ENCODE results near the gene IGFL2.
A peak's percentile ranks its signal among the peaks of the same experiment; 100 is the strongest.

The IGFL2 gene

DNA sequence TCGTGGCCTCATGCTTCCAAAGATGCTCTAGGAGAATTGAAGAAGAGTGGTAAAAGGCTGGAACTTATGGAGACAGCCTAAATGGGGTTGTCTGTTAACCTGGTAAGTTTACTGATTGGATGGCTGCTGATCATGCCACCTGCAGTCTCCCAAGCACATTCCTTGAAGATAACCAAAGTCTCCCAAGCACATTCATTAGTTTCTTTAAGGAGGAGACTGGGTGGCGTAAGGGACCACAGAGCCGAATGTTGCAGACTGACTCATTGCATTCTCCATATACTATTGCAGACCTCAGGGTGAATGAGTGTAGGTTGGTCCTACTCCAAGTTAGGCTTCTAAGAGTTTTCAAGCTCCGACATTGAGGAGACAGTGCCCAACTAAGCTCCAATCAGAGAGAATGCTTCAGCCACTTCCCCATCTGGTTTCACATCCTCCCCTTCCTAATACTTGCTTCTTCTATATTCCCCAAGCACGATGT, 23.4 kb upstream of the IGFL2 start, which contains the start of gene IGFL3:
TSS of gene IGFL3 (minus strand) at position 51 of the 478 bp plus-strand sequence. CDS start at position 12, 39 bp downstream.
- H3K27ac ChIP-seq (ENCODE audit: low read length) = no peak within 1 kb of the TSS
- H3K27me3 ChIP-seq (ENCODE audit: insufficient read depth, low read length) = no peaks in the 10 kb centered on the region
- no peaks in the 10 kb centered on the region for H3K9me3 ChIP-seq (ENCODE audit: insufficient read depth, low read depth, low read length)
- H3K36me3 ChIP-seq (ENCODE audit: insufficient read depth, low read depth, low read length) = no peaks in the 10 kb centered on the region
- no peak within 1 kb of the TSS for H3K9ac ChIP-seq (ENCODE audit: low read depth, low read length)
- no peaks in the 10 kb centered on the region; the same call in 1 of the 2 replicates for H3K4me1 ChIP-seq (ENCODE audit: insufficient read depth, low read length)
- no peak within 1 kb of the TSS for H3K4me3 ChIP-seq (ENCODE audit: low read length)

- H3K9me3 ChIP-seq (ENCODE audit: insufficient read depth, low read depth, low read length) = no peaks in the 10 kb centered on the region
- no peaks in the 10 kb centered on the region; the same call in 1 of the 2 replicates for H3K4me1 ChIP-seq (ENCODE audit: insufficient read depth, low read length)
- no peaks in the 10 kb centered on the region for H3K27me3 ChIP-seq (ENCODE audit: insufficient read depth, low read length)
- H3K9ac ChIP-seq (ENCODE audit: low read depth, low read length) = no peak overlapping the region
- H3K4me3 ChIP-seq (ENCODE audit: low read length) = no peak overlapping the region
- H3K27ac ChIP-seq (ENCODE audit: low read length) = no peak overlapping the region
- H3K36me3 ChIP-seq (ENCODE audit: insufficient read depth, low read depth, low read length) = no peaks in the 10 kb centered on the region
Measured at GRCh38 chr19:46125447-46125846, 22.6 kb upstream of the IGFL2 start.

GRCh38 chr19:46126086-46126580, 21.9 kb upstream of the IGFL2 start:
- H3K27me3 ChIP-seq (ENCODE audit: insufficient read depth, low read length) = no peaks in the 10 kb centered on the region
- no peak overlapping the region for H3K27ac ChIP-seq (ENCODE audit: low read length)
- no peaks in the 10 kb centered on the region; the same call in 1 of the 2 replicates for H3K4me1 ChIP-seq (ENCODE audit: insufficient read depth, low read length)
- H3K9ac ChIP-seq (ENCODE audit: low read depth, low read length) = no peak overlapping the region
- H3K36me3 ChIP-seq (ENCODE audit: insufficient read depth, low read depth, low read length) = no peaks in the 10 kb centered on the region
- H3K4me3 ChIP-seq (ENCODE audit: low read length) = no peak overlapping the region
- H3K9me3 ChIP-seq (ENCODE audit: insufficient read depth, low read depth, low read length) = no peaks in the 10 kb centered on the region

GRCh38 chr19:46131485-46132143, 16.4 kb upstream of the IGFL2 start:
- H3K4me3 ChIP-seq (ENCODE audit: low read length) = peak overlapping the region; percentile 52; the same call in 1 of the 2 replicates
- no peak overlapping the region for H3K27ac ChIP-seq (ENCODE audit: low read length)
- H3K9ac ChIP-seq (ENCODE audit: low read depth, low read length) = peak overlapping the region; percentile 89; the same call in 1 of the 2 replicates

DNA sequence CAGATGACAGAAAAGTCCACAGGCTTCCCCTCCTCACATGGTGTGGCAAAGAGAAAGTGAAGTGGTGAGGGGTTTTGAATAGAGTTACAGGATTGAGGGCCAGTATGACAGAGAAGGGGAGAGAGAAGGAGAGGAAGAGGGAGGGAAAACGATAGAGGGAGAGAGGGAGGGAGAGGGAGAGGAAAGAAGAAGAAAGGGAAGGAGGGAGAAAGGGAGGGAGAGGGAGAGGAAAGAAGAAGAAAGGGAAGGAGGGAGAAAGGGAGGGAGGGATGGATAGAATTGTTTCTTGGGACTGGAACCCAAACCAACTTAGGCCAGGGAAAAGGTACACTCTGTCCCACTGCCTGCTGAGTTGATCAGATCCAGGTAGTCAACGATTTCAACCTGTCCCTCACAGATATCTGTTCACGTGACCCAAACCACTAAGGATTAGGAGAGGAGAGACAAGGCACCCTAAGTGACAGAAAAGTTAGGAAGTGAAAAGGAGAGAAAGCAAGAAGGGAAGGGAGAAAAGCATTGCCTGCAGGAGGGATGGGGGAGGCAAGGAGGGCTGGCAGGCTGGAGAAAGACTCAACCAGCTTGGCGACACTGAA, 15.4 kb upstream of the IGFL2 start:
- Histone ChIP-seq H3K27ac (ENCODE audit: low read length) (peak overlapping the region; percentile 69), H3K4me3 (ENCODE audit: low read length) (peak overlapping the region; percentile 52), H3K9me3 (ENCODE audit: insufficient read depth, low read depth, low read length) (no peaks in the 10 kb centered on the region; the same call in 1 of the 2 replicates), H3K36me3 (ENCODE audit: insufficient read depth, low read depth, low read length) (no peaks in the 10 kb centered on the region), H3K9ac (ENCODE audit: low read depth, low read length) (peak overlapping the region; percentile 89), H3K27me3 (ENCODE audit: insufficient read depth, low read length) (no peaks in the 10 kb centered on the region), H3K4me1 (ENCODE audit: insufficient read depth, low read length) (peaks cover 12% of the 10 kb centered on the region; the same call in 1 of the 2 replicates)

More at GRCh38 chr19:46131485-46132143, 16.4 kb upstream of the IGFL2 start:
- Histone ChIP-seq H3K4me1 (ENCODE audit: insufficient read depth, low read length) (peaks cover 12% of the 10 kb centered on the region; the same call in 1 of the 2 replicates), H3K36me3 (ENCODE audit: insufficient read depth, low read depth, low read length) (no peaks in the 10 kb centered on the region), H3K27me3 (ENCODE audit: insufficient read depth, low read length) (no peaks in the 10 kb centered on the region), H3K9me3 (ENCODE audit: insufficient read depth, low read depth, low read length) (no peaks in the 10 kb centered on the region; the same call in 1 of the 2 replicates)

- Histone ChIP-seq H3K27ac (ENCODE audit: low read length) (peak overlapping the region; percentile 97), H3K9me3 (ENCODE audit: insufficient read depth, low read depth, low read length) (no peaks in the 10 kb centered on the region; the same call in 1 of the 2 replicates), H3K4me1 (ENCODE audit: insufficient read depth, low read length) (peaks cover 12% of the 10 kb centered on the region; the same call in 1 of the 2 replicates), H3K27me3 (ENCODE audit: insufficient read depth, low read length) (no peaks in the 10 kb centered on the region), H3K36me3 (ENCODE audit: insufficient read depth, low read depth, low read length) (no peaks in the 10 kb centered on the region), H3K4me3 (ENCODE audit: low read length) (peak overlapping the region; percentile 52), H3K9ac (ENCODE audit: low read depth, low read length) (peak overlapping the region; percentile 89)
Measured at GRCh38 chr19:46133101-46133627, 14.9 kb upstream of the IGFL2 start.

DNA sequence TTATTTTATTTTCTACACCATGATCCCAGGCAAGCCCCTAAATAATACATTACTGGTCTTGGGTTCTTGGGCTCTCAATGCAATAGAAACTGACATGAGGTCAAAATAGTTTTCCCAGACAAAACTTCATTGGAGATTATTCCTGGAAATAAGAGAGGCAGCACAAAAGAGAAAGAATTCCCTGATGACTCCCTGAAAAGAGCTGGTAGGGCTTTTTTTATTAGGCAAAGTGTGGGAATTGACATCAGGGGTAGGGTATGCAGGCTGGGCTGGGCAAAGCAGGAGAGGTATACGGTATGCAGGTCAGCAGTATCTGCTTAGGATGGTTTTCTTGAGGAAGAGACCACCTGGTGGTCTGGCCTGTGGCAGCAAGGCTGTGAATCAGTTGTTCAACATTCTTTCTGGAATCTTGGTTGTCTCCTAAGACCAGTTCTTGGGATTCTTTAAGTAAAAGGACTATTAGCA, 14.2 kb upstream of the IGFL2 start:
- Histone ChIP-seq H3K4me3 (ENCODE audit: low read length) (peak overlapping the region; percentile 34), H3K9ac (ENCODE audit: low read depth, low read length) (peak overlapping the region; percentile 89; the same call in 1 of the 2 replicates), H3K9me3 (ENCODE audit: insufficient read depth, low read depth, low read length) (no peaks in the 10 kb centered on the region; the same call in 1 of the 2 replicates), H3K27me3 (ENCODE audit: insufficient read depth, low read length) (no peaks in the 10 kb centered on the region), H3K36me3 (ENCODE audit: insufficient read depth, low read depth, low read length) (no peaks in the 10 kb centered on the region), H3K27ac (ENCODE audit: low read length) (peak overlapping the region; percentile 97), H3K4me1 (ENCODE audit: insufficient read depth, low read length) (peaks cover 12% of the 10 kb centered on the region; the same call in 1 of the 2 replicates)

DNA sequence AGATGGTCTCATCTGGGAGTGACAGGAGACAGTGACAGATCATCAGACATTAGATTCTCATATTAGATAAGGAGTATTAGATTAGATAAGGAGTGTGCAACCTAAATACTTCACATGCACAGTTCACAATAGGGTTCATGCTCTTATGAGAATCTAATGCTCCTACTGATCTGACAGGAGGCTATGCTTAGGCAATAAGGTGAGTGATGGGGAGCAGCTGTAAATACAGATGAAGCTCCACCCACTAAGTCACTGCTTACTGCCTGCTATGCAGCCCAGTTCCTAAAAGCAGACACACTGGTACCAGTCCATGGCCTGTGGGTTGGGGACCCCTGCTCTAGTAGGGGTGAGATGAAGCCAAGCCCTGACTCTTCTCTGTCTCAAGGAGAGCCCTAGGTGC, 13.5 kb upstream of the IGFL2 start:
- no peak overlapping the region for H3K9ac ChIP-seq (ENCODE audit: low read depth, low read length)
- H3K4me1 ChIP-seq (ENCODE audit: insufficient read depth, low read length) = peaks cover 12% of the 10 kb centered on the region; the same call in 1 of the 2 replicates
- H3K36me3 ChIP-seq (ENCODE audit: insufficient read depth, low read depth, low read length) = no peaks in the 10 kb centered on the region
- no peak overlapping the region for H3K27ac ChIP-seq (ENCODE audit: low read length)
- H3K4me3 ChIP-seq (ENCODE audit: low read length) = no peak overlapping the region
- H3K27me3 ChIP-seq (ENCODE audit: insufficient read depth, low read length) = no peaks in the 10 kb centered on the region
- H3K9me3 ChIP-seq (ENCODE audit: insufficient read depth, low read depth, low read length) = no peaks in the 10 kb centered on the region; the same call in 1 of the 2 replicates

DNA sequence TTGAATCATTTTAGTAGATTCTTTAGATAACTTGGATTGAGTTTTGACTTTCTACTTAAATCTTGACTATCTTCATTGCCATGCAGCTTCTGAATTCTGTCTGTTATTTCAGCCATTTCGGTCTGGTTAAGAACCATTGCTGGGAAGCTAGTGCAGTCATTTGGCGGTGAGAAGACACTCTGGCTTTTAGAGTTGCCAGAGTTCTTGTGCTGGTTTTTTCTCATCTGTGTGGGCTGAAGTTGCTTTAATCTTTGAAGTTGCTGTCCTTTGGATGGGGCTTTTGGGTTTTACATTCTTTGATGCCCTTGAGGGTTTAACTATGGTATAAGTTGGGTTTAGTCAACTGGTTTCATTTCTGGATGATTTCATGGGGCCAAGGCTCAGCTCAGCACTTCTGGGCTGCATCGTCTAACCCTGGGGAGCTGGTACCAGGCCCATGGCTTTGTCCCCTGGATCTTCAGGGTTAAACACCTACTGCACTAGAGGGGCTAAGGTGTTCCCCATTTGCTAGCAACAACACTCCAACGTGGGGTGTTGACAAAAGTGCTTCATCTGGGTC, 10.0 kb upstream of the IGFL2 start:
- Histone ChIP-seq H3K36me3 (ENCODE audit: insufficient read depth, low read depth, low read length) (no peaks in the 10 kb centered on the region), H3K4me1 (ENCODE audit: insufficient read depth, low read length) (peaks cover 8% of the 10 kb centered on the region; the same call in 1 of the 2 replicates), H3K4me3 (ENCODE audit: low read length) (no peak overlapping the region), H3K27me3 (ENCODE audit: insufficient read depth, low read length) (no peaks in the 10 kb centered on the region), H3K9me3 (ENCODE audit: insufficient read depth, low read depth, low read length) (no peaks in the 10 kb centered on the region; the same call in 1 of the 2 replicates), H3K9ac (ENCODE audit: low read depth, low read length) (no peak overlapping the region), H3K27ac (ENCODE audit: low read length) (no peak overlapping the region)

- Histone ChIP-seq H3K9me3 (ENCODE audit: insufficient read depth, low read depth, low read length) (no peaks in the 10 kb centered on the region), H3K36me3 (ENCODE audit: insufficient read depth, low read depth, low read length) (no peaks in the 10 kb centered on the region), H3K27ac (ENCODE audit: low read length) (no peak overlapping the region), H3K4me1 (ENCODE audit: insufficient read depth, low read length) (no peaks in the 10 kb centered on the region), H3K27me3 (ENCODE audit: insufficient read depth, low read length) (no peaks in the 10 kb centered on the region), H3K4me3 (ENCODE audit: low read length) (no peak overlapping the region), H3K9ac (ENCODE audit: low read depth, low read length) (no peak overlapping the region)
Measured at GRCh38 chr19:46141421-46141820, 6.6 kb upstream of the IGFL2 start.

GRCh38 chr19:46142294-46142693, 5.7 kb upstream of the IGFL2 start:
- no peaks in the 10 kb centered on the region for H3K27me3 ChIP-seq (ENCODE audit: insufficient read depth, low read length)
- H3K4me1 ChIP-seq (ENCODE audit: insufficient read depth, low read length) = no peaks in the 10 kb centered on the region
- H3K9ac ChIP-seq (ENCODE audit: low read depth, low read length) = no peak overlapping the region
- no peaks in the 10 kb centered on the region for H3K36me3 ChIP-seq (ENCODE audit: insufficient read depth, low read depth, low read length)
- H3K4me3 ChIP-seq (ENCODE audit: low read length) = no peak overlapping the region
- no peak overlapping the region for H3K27ac ChIP-seq (ENCODE audit: low read length)
- no peaks in the 10 kb centered on the region for H3K9me3 ChIP-seq (ENCODE audit: insufficient read depth, low read depth, low read length)
